ENCODE measurements around the gene SMC4.

SMC4 gene

DNA sequence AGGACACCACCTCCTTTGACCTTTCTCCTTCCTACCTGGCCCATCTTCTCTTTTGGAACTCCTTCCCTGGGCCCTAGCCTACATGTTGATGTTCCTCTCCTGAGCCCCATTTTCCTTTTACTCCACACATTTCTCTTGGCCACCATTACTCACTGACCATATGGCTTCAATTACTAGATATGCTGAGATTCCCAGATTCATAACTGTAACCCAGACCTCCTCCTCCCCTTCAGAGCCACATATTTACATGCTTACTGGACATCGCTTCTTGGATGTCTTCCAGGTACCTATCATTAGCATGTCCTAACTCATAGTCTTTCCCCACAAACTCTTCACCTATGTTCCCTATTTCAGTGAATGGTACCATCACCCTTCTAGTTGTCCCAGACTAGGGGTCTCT lies 74.5 kb downstream of the SMC4 start:
- DNase-seq (ENCODE audit: insufficient read length, low spot score): no peak
- no peak for FAIRE-seq

DNA sequence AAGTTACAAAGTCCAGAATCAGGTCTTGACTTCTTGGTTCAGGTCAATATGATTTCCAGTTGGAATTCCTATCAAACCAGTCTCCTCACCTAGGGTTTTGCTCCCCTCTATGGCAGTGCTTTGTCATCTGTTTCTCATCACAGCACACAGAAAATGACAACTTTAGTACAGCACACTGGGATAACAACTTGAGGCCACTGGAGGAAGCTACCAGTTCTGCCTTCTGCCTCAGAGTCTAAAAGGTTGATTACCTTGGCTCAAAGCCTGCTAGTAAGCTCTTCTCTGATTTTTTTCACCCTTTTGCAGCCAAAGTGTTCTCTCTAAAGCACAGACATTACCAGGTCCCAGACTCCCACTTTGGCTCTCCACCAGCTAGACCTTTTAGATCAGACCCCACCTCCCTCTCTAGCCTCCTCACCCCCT lies 75.0 kb downstream of the SMC4 start:
- FAIRE-seq (no peak), DNase-seq (ENCODE audit: insufficient read length, low spot score) (no peak)

DNA sequence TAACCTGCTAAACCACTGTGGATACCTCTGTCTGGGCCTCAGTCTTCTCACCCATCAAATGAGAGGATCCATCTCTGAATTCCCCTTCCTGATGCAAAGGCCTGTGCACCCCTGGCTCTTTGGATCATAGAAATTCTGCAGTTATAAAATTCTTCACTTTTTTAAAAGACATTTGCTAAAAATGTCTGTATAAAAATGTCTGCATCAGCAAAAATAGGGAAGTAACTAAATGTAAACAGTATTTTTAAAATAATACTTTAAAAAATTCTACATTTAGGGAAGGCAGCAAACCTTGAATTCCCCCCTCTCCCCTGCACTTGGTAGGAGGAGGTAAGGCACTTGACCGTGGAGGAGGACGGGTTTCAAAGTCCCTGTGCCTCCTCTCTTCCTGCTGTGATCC lies 75.7 kb downstream of the SMC4 start:
- FAIRE-seq: no peak

DNA sequence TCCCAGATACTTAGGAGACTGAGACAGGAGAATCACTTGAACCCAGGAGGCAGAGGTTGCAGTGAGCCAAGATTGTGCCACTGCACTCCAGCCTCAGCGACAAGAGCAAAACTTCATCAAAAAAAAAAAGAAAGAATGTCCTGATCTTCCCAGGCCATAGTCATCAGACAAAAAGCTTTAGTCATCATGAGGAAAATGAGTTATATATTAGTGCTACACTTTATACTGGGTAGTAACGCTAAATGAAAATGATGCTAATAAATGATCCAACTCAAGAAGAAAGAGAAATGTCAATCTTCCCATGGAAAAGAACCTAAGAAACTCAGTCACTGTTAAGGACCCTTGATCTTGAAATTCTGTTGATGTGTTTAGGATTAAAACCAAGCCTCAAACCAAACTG lies 76.4 kb downstream of the SMC4 start:
- DNase-seq (ENCODE audit: insufficient read length, low spot score): no peak
- FAIRE-seq: no peak

More for the DNA sequence above, 75.7 kb downstream of the SMC4 start:
- DNase-seq (ENCODE audit: insufficient read length, low spot score): no peak

DNA sequence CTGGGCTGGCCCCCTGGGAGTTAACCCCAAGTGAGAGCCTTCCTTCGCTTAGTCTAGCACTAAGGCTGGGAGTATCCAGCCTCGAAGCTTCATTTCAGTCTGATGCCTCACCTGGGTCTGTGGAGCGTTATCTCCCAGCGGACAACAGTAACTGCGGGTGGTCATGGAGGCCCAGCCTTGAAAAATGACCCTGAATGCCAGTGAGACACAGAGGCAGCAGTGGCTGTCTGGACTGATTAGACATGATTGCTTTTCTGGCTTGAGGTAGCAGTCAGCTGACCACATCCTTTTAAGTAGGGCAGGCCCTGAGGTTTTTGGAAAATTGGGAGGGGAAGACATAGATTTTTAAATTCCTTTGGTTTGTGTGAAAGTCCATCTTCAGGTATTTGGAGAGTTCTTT lies 78.3 kb downstream of the SMC4 start:
- DNase-seq (ENCODE audit: insufficient read length, low spot score): no peak
- FAIRE-seq: no peak

DNA sequence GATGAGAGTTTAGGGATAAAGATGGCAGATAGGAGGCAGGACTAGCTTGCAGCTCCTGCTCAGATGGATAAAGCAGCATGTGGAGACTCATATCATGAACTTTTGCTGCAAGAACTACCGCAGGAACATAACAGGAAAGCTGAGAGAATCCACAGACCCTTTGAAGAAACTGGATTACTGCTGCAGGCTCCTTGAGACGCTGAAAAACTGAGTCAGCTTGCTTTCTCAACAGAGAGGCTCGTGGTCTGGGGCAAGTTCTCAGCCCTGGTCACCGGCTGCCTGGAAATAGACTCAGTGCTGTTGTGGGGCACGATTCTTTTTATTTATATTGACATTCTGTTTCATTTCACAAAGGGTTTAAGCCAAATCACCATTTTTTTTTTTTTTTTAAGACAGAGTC lies 78.9 kb downstream of the SMC4 start:
- DNase-seq (ENCODE audit: insufficient read length, low spot score) (no peak), FAIRE-seq (no peak)

DNA sequence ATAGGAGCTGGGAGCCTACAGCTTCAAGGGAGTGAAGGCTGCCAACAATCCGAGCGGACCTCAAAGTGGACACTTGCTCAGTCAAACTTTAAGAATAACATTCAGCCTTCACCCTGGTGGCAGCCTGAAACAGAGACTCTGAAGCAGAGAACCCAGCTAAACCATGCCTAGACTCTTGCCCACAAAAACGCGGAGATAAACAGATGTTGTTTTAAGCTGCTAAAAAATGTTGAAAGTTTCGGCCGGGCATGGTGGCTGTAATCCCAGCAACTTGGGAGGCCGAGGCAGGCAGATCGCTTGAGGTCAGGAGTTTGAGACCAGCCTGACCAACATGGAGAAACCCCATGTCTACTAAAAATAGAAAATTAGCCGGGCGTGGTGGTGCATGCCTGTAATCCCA lies 79.9 kb downstream of the SMC4 start:
- DNase-seq (ENCODE audit: insufficient read length, low spot score) (no peak), FAIRE-seq (no peak)

DNA sequence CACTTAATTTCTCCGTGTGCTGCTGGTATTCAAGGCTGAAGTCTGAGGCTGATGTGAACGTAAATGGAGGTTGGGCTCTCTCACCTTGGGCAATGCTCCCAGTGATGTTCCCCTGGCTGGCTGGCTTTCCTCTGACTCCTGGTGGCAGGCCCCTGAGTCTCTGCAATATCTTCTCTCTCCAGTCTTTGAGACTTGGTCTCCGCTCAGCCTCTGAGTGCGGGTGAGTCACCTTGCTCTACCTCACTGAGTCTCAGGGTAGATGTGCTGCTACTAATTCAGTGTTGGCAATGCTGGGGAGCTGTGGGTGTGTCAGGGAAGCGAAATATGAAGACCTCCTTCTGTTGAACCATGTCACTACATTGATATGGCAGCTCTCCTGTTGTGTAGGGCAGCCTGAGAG lies 81.5 kb downstream of the SMC4 start:
- DNase-seq (ENCODE audit: insufficient read length, low spot score) (no peak), FAIRE-seq (no peak)

DNA sequence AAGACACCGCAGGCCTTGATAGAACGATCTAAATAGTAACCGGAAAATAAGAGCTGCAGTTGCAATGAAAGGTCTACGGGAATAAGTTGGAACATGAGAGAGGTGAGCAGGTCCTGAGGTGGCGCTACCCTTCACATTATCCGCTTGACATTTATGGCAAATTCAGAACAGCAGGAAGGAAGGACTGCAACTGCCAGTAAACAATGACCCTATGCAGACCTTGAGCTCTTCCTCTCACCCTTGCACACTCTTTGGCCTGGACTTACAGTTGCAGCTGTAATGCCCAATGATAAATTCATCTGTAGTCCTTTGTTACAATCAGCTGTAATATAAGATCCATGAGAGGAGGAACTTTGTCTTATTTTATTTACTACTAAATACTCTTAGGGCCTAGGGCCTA lies 82.4 kb downstream of the SMC4 start:
- FAIRE-seq (no peak), DNase-seq (ENCODE audit: insufficient read length, low spot score) (no peak)

DNA sequence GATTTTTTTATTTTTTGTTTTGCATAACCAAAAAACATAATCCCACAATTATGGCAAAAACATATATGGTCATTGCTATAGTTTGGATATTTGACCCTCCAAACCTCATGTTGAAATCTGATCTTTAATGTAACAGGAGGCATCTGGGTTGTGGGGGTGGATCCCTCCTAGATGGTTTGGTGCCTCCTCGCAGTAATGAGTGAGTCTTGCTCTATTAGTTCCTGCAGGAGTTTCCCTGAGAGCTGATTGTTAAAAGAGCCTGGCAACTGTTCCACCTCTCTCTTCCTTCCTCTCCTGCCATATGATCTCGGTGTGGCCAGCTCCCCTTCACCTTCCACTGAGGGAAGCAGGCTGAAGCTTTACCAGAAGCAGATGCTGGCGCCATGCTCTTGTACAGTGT lies 83.3 kb downstream of the SMC4 start:
- FAIRE-seq: no peak

More for the DNA sequence above, 83.3 kb downstream of the SMC4 start:
- DNase-seq (ENCODE audit: insufficient read length, low spot score): no peak

All from GM19239 (cell line).